Measurements from ENCODE around the gene NAA25.

The NAA25 gene

DNA sequence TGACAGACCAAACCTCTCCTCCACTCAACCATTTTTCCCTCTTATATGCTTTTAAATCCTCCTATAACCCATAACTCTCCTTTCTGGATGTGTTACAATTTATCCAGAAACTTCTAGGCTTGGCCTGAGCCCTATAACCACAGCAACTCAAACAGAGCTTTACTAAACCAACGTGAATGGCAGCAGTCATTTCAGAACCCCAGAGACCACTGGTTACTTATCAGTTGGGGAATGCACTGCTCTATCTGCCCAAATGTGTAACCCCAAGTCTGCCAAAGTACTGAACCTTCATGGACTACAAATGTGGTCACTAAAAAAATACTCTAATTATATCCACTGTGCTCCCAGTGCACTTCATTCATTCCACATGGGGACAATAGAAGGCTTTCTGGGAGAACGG, 42.0 kb downstream of the NAA25 start:
- Histone ChIP-seq H2AFZ (ENCODE audit: insufficient read depth, low read length, poor library complexity) (no peak overlapping the region), H2AK5ac (ENCODE audit: low read length) (no peak overlapping the region), H4K91ac (ENCODE audit: low read depth, low read length) (no peak overlapping the region), H4K8ac (ENCODE audit: low read depth, low read length) (no peak overlapping the region), H4K12ac (ENCODE audit: low read depth, low read length) (no peak overlapping the region), H3K4me1 (ENCODE audit: control insufficient read depth in 1 of 2, insufficient read depth in 2 of 2, low read length in 2 of 2) (no peaks in the 10 kb centered on the region), H3K79me1 (ENCODE audit: low read length) (no peaks in the 10 kb centered on the region), H2BK5ac (ENCODE audit: low read depth, low read length, poor library complexity) (no peak overlapping the region), H3K18ac (ENCODE audit: low read length) (no peak overlapping the region), H3K36me3 (ENCODE audit: control insufficient read depth in 1 of 2, insufficient read depth in 2 of 2, low read length in 2 of 2) (peaks cover 37 to 53% of the 10 kb centered on the region in 2 experiments), H3K23ac (ENCODE audit: low read length) (no peak overlapping the region), H3K4ac (ENCODE audit: low read depth, low read length) (no peak overlapping the region), H3K9ac (ENCODE audit: low read length) (no peak overlapping the region), H3K4me2 (ENCODE audit: low read length) (no peak overlapping the region), H2BK120ac (ENCODE audit: insufficient read depth, low read length, poor library complexity) (no peak overlapping the region), H2BK12ac (ENCODE audit: low read length) (no peak overlapping the region), H3K9me3 (ENCODE audit: insufficient read depth, low read depth, low read length) (no peaks in the 10 kb centered on the region), H3K79me2 (ENCODE audit: control insufficient read depth, insufficient read depth, low read length, poor library complexity) (no peaks in the 10 kb centered on the region), H3K4me3 (ENCODE audit: low read depth, low read length) (no peak overlapping the region), H3K27me3 (ENCODE audit: insufficient read depth, low read length) (no peaks in the 10 kb centered on the region), H3K27ac (ENCODE audit: low read depth, low read length) (no peak overlapping the region), H3K14ac (ENCODE audit: low read length) (no peak overlapping the region)
- no peak for DNase-seq
- no CpG with 5 or more reads among the region's 2 CpGs for WGBS (ENCODE audit: extremely low coverage, insufficient coverage, insufficient read length)

DNA sequence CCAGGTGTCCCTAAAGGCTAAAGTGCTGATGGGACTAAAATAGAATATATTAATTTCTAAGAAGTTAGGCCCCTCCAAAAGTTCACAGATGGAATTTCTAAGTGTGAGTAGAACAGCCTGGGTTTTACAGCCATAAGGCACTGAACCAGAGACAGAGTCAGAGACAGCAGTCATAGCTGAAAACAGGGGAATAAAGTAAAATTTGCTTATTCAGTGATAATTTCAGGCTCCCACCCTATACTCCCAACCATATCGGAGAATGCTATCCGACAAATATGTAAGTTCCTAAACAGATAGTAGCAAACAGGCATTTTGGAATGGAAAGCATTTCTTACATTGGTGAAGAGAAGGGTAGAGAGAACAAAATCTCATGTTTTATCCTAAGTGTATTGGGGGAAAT, 45.3 kb downstream of the NAA25 start:
- no peak overlapping the region for H3K18ac ChIP-seq (ENCODE audit: low read length)
- peaks cover 32 to 43% of the 10 kb centered on the region in 2 experiments for H3K36me3 ChIP-seq (ENCODE audit: control insufficient read depth in 1 of 2, insufficient read depth in 2 of 2, low read length in 2 of 2)
- no peaks in the 10 kb centered on the region for H3K79me1 ChIP-seq (ENCODE audit: low read length)
- H4K91ac ChIP-seq (ENCODE audit: low read depth, low read length) = no peak overlapping the region
- no peak overlapping the region for H3K9ac ChIP-seq (ENCODE audit: low read length)
- no peak overlapping the region for H2BK12ac ChIP-seq (ENCODE audit: low read length)
- no peak overlapping the region for H3K23ac ChIP-seq (ENCODE audit: low read length)
- no peaks in the 10 kb centered on the region for H3K79me2 ChIP-seq (ENCODE audit: control insufficient read depth, insufficient read depth, low read length, poor library complexity)
- no peak overlapping the region for H3K14ac ChIP-seq (ENCODE audit: low read length)
- no peaks in the 10 kb centered on the region for H3K9me3 ChIP-seq (ENCODE audit: insufficient read depth, low read depth, low read length)
- no peak overlapping the region for H2BK5ac ChIP-seq (ENCODE audit: low read depth, low read length, poor library complexity)
- H4K12ac ChIP-seq (ENCODE audit: low read depth, low read length) = no peak overlapping the region
- H2BK120ac ChIP-seq (ENCODE audit: insufficient read depth, low read length, poor library complexity) = no peak overlapping the region
- H3K27ac ChIP-seq (ENCODE audit: low read depth, low read length) = no peak overlapping the region
- no peak overlapping the region for H4K8ac ChIP-seq (ENCODE audit: low read depth, low read length)
- no peak overlapping the region for H3K4ac ChIP-seq (ENCODE audit: low read depth, low read length)
- H2AK5ac ChIP-seq (ENCODE audit: low read length) = no peak overlapping the region
- no peak overlapping the region for H3K4me3 ChIP-seq (ENCODE audit: low read depth, low read length)
- no peak overlapping the region for H3K4me2 ChIP-seq (ENCODE audit: low read length)
- no peaks in the 10 kb centered on the region for H3K4me1 ChIP-seq (ENCODE audit: control insufficient read depth in 1 of 2, insufficient read depth in 2 of 2, low read length in 2 of 2)
- H3K27me3 ChIP-seq (ENCODE audit: insufficient read depth, low read length) = no peaks in the 10 kb centered on the region
- DNase-seq = peak in 1 of 2 donors; percentile 13
- no peak overlapping the region for H2AFZ ChIP-seq (ENCODE audit: insufficient read depth, low read length, poor library complexity)
- WGBS (ENCODE audit: extremely low coverage, insufficient coverage, insufficient read length) = no CpG with 5 or more reads among the region's 2 CpGs

DNA sequence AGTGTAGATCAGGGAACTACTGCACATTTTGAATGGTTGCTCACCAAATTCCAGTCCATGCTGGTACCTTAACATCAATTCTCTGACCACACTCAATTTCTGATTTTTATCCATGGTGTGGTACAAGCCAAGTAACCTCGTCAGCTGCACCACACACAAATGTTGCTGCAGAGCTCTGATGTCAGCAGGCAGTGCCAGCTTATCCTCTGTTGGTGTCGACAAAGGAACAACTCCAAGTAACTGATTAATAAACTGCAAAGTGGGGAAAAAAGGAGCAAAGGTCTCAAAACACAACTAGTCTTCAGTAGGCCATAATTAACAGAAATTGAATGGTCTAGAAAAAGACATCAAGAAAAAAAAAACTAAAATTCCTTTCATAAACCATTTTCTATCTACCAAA, 47.4 kb downstream of the NAA25 start:
- Histone ChIP-seq H3K18ac (ENCODE audit: low read length) (no peak overlapping the region), H3K9me3 (ENCODE audit: insufficient read depth, low read depth, low read length) (no peaks in the 10 kb centered on the region), H3K14ac (ENCODE audit: low read length) (no peak overlapping the region), H2BK120ac (ENCODE audit: insufficient read depth, low read length, poor library complexity) (no peak overlapping the region), H3K79me2 (ENCODE audit: control insufficient read depth, insufficient read depth, low read length, poor library complexity) (no peaks in the 10 kb centered on the region), H4K91ac (ENCODE audit: low read depth, low read length) (no peak overlapping the region), H3K27ac (ENCODE audit: low read depth, low read length) (no peak overlapping the region), H4K8ac (ENCODE audit: low read depth, low read length) (no peak overlapping the region), H3K4ac (ENCODE audit: low read depth, low read length) (no peak overlapping the region), H3K23ac (ENCODE audit: low read length) (no peak overlapping the region), H2BK5ac (ENCODE audit: low read depth, low read length, poor library complexity) (no peak overlapping the region), H3K27me3 (ENCODE audit: insufficient read depth, low read length) (no peaks in the 10 kb centered on the region), H3K4me1 (ENCODE audit: control insufficient read depth in 1 of 2, insufficient read depth in 2 of 2, low read length in 2 of 2) (no peaks in the 10 kb centered on the region), H3K4me2 (ENCODE audit: low read length) (no peak overlapping the region), H3K36me3 (ENCODE audit: control insufficient read depth in 1 of 2, insufficient read depth in 2 of 2, low read length in 2 of 2) (peaks cover 26 to 28% of the 10 kb centered on the region in 2 experiments), H3K9ac (ENCODE audit: low read length) (no peak overlapping the region), H4K12ac (ENCODE audit: low read depth, low read length) (no peak overlapping the region), H3K4me3 (ENCODE audit: low read depth, low read length) (no peak overlapping the region), H2BK12ac (ENCODE audit: low read length) (no peak overlapping the region), H2AFZ (ENCODE audit: insufficient read depth, low read length, poor library complexity) (no peak overlapping the region), H2AK5ac (ENCODE audit: low read length) (no peak overlapping the region), H3K79me1 (ENCODE audit: low read length) (no peaks in the 10 kb centered on the region)
- DNase-seq = no peak
- no CpG with 5 or more reads among the region's 2 CpGs for WGBS (ENCODE audit: extremely low coverage, insufficient coverage, insufficient read length)

DNA sequence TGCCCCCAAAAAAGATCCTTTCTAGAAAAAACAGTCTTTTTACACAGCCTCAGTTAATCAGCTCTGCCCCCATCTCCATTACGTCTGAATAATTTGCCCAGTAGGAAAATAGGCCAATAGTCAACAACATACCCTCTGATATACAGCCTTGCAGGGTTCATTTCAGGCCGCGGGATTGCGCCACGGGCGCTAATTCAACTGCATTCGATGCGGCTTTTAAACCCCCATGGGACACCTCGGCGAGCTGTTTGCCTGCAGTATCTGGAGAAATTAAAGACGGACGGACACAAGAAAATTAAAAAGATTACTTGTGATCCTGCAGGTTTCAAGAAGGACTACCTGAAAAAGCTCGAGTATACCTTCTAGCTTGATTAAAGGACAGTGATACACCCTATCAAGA, 59.2 kb downstream of the NAA25 start:
- no peak overlapping the region for H3K4me2 ChIP-seq (ENCODE audit: low read length)
- H3K9ac ChIP-seq (ENCODE audit: low read length) = no peak overlapping the region
- no peak overlapping the region for H3K23ac ChIP-seq (ENCODE audit: low read length)
- H2BK5ac ChIP-seq (ENCODE audit: low read depth, low read length, poor library complexity) = no peak overlapping the region
- H3K79me1 ChIP-seq (ENCODE audit: low read length) = no peaks in the 10 kb centered on the region
- no peaks in the 10 kb centered on the region for H3K4me1 ChIP-seq (ENCODE audit: control insufficient read depth in 1 of 2, insufficient read depth in 2 of 2, low read length in 2 of 2)
- no peak overlapping the region for H3K27ac ChIP-seq (ENCODE audit: low read depth, low read length)
- no peak overlapping the region for H2AFZ ChIP-seq (ENCODE audit: insufficient read depth, low read length, poor library complexity)
- no peak overlapping the region for H4K12ac ChIP-seq (ENCODE audit: low read depth, low read length)
- no peak overlapping the region for H4K8ac ChIP-seq (ENCODE audit: low read depth, low read length)
- H3K9me3 ChIP-seq (ENCODE audit: insufficient read depth, low read depth, low read length) = no peaks in the 10 kb centered on the region
- H4K91ac ChIP-seq (ENCODE audit: low read depth, low read length) = no peak overlapping the region
- no peak overlapping the region for H3K14ac ChIP-seq (ENCODE audit: low read length)
- H3K4ac ChIP-seq (ENCODE audit: low read depth, low read length) = no peak overlapping the region
- no CpG with 5 or more reads among the region's 13 CpGs for WGBS (ENCODE audit: extremely low coverage, insufficient coverage, insufficient read length)
- H3K36me3 ChIP-seq (ENCODE audit: control insufficient read depth in 1 of 2, insufficient read depth in 2 of 2, low read length in 2 of 2) = peaks cover 11 to 37% of the 10 kb centered on the region in 2 experiments
- no peak overlapping the region for H2AK5ac ChIP-seq (ENCODE audit: low read length)
- no peak for DNase-seq
- H2BK12ac ChIP-seq (ENCODE audit: low read length) = no peak overlapping the region
- no peak overlapping the region for H3K18ac ChIP-seq (ENCODE audit: low read length)
- no peaks in the 10 kb centered on the region for H3K79me2 ChIP-seq (ENCODE audit: control insufficient read depth, insufficient read depth, low read length, poor library complexity)
- H2BK120ac ChIP-seq (ENCODE audit: insufficient read depth, low read length, poor library complexity) = no peak overlapping the region
- H3K27me3 ChIP-seq (ENCODE audit: insufficient read depth, low read length) = no peaks in the 10 kb centered on the region
- H3K4me3 ChIP-seq (ENCODE audit: low read depth, low read length) = no peak overlapping the region
